ENCODE results near the gene OSGIN1. TPM values are rescaled to one million over a fixed set of nuclear protein-coding genes. Genes with fewer than 3 reads are reported as not detected.

The OSGIN1 gene
- total RNA-seq, 1 donor from 2014 or later = 12.5 TPM

- H3K36me3 ChIP-seq = peaks cover 88% of the 10 kb centered on the region
- TF ChIP-seq CTCF (IDR thresholded peaks at IDR 0.05; ENCODE audit: borderline replicate concordance) = no peak
- no peaks in the 10 kb centered on the region for H3K27me3 ChIP-seq (ENCODE audit: low read depth)
- no peak for DNase-seq
- peaks cover 43% of the 10 kb centered on the region for H3K4me1 ChIP-seq
- H3K27ac ChIP-seq (replicated peaks) = no peak overlapping the region
- intact Hi-C loops (cut with micrococcal nuclease) = no loop called here
- no peak overlapping the region for H3K4me3 ChIP-seq
- H3K9me3 ChIP-seq (replicated peaks) = no peaks in the 10 kb centered on the region
Observed at GRCh38 chr16:83915081-83915480, 38.0 kb upstream of the OSGIN1 start.

- H3K27ac ChIP-seq (replicated peaks) = no peak overlapping the region
- no peak overlapping the region for H3K4me3 ChIP-seq
- H3K9me3 ChIP-seq (replicated peaks) = no peaks in the 10 kb centered on the region
- H3K4me1 ChIP-seq = peaks cover 43% of the 10 kb centered on the region
- peaks cover 88% of the 10 kb centered on the region for H3K36me3 ChIP-seq
- no peak for DNase-seq
- no peak for TF ChIP-seq CTCF (IDR thresholded peaks at IDR 0.05; ENCODE audit: borderline replicate concordance)
- no peaks in the 10 kb centered on the region for H3K27me3 ChIP-seq (ENCODE audit: low read depth)
- intact Hi-C loops (cut with micrococcal nuclease) = no loop called here
Observed at GRCh38 chr16:83915491-83915890, 37.5 kb upstream of the OSGIN1 start.

GRCh38 chr16:83917152-83918120 lies 35.6 kb upstream of the OSGIN1 start:
- Histone ChIP-seq H3K36me3 (peaks cover 70% of the 10 kb centered on the region), H3K27ac (replicated peaks) (no peak overlapping the region), H3K4me3 (no peak overlapping the region), H3K27me3 (ENCODE audit: low read depth) (no peaks in the 10 kb centered on the region), H3K4me1 (peaks cover 35% of the 10 kb centered on the region), H3K9me3 (replicated peaks) (no peaks in the 10 kb centered on the region)
- TF ChIP-seq CTCF (IDR thresholded peaks at IDR 0.05; ENCODE audit: borderline replicate concordance) = no peak
- DNase-seq = peak; percentile 17
- intact Hi-C loops (cut with micrococcal nuclease) = no loop called here

GRCh38 chr16:83920894-83921491 lies 32.0 kb upstream of the OSGIN1 start:
- no peaks in the 10 kb centered on the region for H3K9me3 ChIP-seq (replicated peaks)
- H3K36me3 ChIP-seq = peaks cover 53% of the 10 kb centered on the region
- no peaks in the 10 kb centered on the region for H3K27me3 ChIP-seq (ENCODE audit: low read depth)
- H3K4me1 ChIP-seq = peaks cover 1% of the 10 kb centered on the region
- no peak for DNase-seq
- TF ChIP-seq CTCF (IDR thresholded peaks at IDR 0.05; ENCODE audit: borderline replicate concordance) = no peak
- no peak overlapping the region for H3K4me3 ChIP-seq
- intact Hi-C loops (cut with micrococcal nuclease) = no loop called here
- no peak overlapping the region for H3K27ac ChIP-seq (replicated peaks)

- peaks cover 28% of the 10 kb centered on the region for H3K36me3 ChIP-seq
- intact Hi-C loops (cut with micrococcal nuclease) = no loop called here
- no peak overlapping the region for H3K4me3 ChIP-seq
Observed at GRCh38 chr16:83923581-83924365, 29.3 kb upstream of the OSGIN1 start.

More at GRCh38 chr16:83923581-83924365, 29.3 kb upstream of the OSGIN1 start:
- H3K4me1 ChIP-seq = peaks cover 12% of the 10 kb centered on the region
- peak; percentile 10 for DNase-seq
- no peaks in the 10 kb centered on the region for H3K27me3 ChIP-seq (ENCODE audit: low read depth)
- no peaks in the 10 kb centered on the region for H3K9me3 ChIP-seq (replicated peaks)
- no peak overlapping the region for H3K27ac ChIP-seq (replicated peaks)
- TF ChIP-seq CTCF (IDR thresholded peaks at IDR 0.05; ENCODE audit: borderline replicate concordance) = no peak

Measured in left ventricle myocardium inferior (tissue), 1 donor.